ENCODE results near the gene CFP.

CFP gene

GRCh38 chrX:47623540-47624027 is 6.1 kb downstream of the CFP start:
- H3K4me3 ChIP-seq (ENCODE audit: low read depth, low read length) = no peak overlapping the region
- no peak for TF ChIP-seq CTCF (IDR thresholded peaks at IDR 0.05; ENCODE audit: borderline replicate concordance, insufficient read depth, low read depth, low read length)

- H3K4me3 ChIP-seq (ENCODE audit: low read depth, low read length) = no peak overlapping the region
- no peak for TF ChIP-seq CTCF (IDR thresholded peaks at IDR 0.05; ENCODE audit: borderline replicate concordance, insufficient read depth, low read depth, low read length)
Measured at GRCh38 chrX:47621851-47622250, 7.9 kb downstream of the CFP start.

DNA sequence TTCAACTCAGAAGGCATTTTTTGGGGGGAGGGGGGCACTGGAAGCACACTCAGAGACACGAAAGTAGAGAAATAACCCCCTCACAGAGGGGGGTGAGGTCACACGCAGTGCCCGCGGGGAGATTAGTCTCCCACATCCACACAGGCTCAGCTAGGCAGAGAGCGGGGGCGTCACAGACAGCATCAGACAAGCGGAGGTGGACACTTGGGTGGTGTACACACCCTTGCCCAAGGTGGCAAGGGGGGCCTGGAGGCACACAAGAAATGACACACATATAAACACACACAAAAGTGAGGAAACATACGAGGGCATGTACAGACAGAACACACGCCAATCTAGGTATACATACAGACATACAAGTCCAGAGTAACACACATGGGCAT is 9.4 kb downstream of the CFP start:
- no peak for TF ChIP-seq CTCF (IDR thresholded peaks at IDR 0.05; ENCODE audit: borderline replicate concordance, insufficient read depth, low read depth, low read length)
- H3K4me3 ChIP-seq (ENCODE audit: low read depth, low read length) = no peak overlapping the region

DNA sequence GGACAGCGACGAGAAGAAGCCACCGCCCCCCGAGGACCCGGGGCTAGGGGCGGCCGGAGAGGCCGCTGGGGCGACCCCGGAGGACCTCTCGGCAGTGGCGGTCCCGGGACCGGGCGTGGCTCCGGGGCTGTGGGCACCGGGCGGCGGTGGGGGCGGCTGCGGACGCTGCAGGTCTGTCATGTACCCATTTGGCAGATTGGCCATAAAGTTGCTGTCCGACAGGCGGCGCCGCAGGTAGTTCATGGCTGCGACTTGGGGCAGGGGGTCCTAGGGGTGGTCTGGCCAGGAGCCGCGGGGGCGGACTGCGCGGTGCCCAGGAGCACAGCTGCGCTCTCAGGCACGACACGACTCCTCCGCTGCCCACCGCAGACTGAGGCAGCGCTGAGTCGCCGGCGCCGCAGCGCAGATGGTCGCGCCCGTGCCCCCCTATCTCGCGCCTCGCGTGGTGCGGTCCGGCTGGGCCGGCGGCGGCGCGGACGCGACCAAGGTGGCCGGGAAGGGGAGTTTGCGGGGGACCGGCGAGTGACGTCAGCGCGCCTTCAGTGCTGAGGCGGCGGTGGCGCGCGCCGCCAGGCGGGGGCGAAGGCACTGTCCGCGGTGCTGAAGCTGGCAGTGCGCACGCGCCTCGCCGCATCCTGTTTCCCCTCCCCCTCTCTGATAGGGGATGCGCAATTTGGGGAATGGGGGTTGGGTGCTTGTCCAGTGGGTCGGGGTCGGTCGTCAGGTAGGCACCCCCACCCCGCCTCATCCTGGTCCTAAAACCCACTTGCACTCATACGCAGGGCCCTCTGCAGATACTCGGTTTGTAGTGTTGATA is 10.0 kb downstream of the CFP start, which contains the start of gene SYN1:
SYN1 (minus strand) TSS at position 372 of the 817 bp plus-strand sequence; CDS start at position 243, 129 bp downstream.
- H3K4me3 ChIP-seq (ENCODE audit: low read depth, low read length) = peak within 1 kb of the TSS; percentile 15
- TF ChIP-seq CTCF (IDR thresholded peaks at IDR 0.05; ENCODE audit: borderline replicate concordance, insufficient read depth, low read depth, low read length) = peak; percentile 21; the same call in 1 of the 2 replicates

- H3K4me3 ChIP-seq (ENCODE audit: low read depth, low read length) = no peak overlapping the region
- TF ChIP-seq CTCF (IDR thresholded peaks at IDR 0.05; ENCODE audit: borderline replicate concordance, insufficient read depth, low read depth, low read length) = no peak
Measured at GRCh38 chrX:47618923-47619485, 10.7 kb downstream of the CFP start.

DNA sequence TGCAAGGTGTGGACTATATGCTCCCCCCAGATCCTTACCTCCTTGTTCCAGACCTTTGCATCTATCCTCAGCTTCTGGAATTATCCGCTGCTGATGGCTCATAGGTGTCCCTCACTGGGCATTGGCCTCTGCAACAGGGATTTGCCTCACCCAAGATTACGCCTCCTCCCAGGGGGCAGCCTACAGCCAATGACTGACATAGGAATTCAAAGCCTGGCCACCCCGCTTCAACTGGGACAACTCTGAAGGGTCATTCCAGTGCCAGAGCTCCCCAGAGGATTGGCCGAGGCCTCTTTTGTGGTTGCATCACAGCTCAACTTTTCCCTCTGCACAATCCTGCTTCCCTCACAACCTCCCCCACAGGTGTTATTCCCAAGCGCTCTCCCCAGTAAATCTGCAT is 15.1 kb downstream of the CFP start:
- H3K4me3 ChIP-seq (ENCODE audit: low read depth, low read length) = no peak overlapping the region
- TF ChIP-seq CTCF (IDR thresholded peaks at IDR 0.05; ENCODE audit: borderline replicate concordance, insufficient read depth, low read depth, low read length) = no peak

DNA sequence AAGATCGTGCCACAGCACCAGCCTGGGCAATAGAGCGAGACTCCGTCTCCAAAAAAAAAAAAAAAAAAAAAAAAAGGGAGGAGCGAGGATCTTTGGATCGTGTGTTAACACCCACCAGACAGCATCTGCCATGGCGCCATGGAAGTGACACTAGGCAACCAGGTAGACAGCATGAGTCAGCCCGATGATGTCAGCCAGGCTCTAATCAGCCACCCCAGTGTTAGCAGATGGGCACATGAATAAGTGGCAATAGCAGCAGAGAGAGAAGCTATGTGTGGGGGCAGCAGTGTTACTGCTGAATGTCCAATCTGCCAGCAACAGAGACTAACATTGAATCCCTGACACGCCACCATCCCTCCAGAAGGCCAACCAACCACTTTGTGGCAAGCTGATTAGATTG is 16.6 kb downstream of the CFP start:
- no peak overlapping the region for H3K4me3 ChIP-seq (ENCODE audit: low read depth, low read length)
- no peak for TF ChIP-seq CTCF (IDR thresholded peaks at IDR 0.05; ENCODE audit: borderline replicate concordance, insufficient read depth, low read depth, low read length)
